Neural progenitor cell (in vitro differentiated cells): Measurements from ENCODE around the gene RPL32.

Source experiments
- CTCF ChIP-seq: fragments of 200-600 bp; sonication (generic); IDR thresholded peaks from 2 replicates; pipeline ENCODE4 v1.5.1; 2017; ENCODE audit warnings: antibody characterized with exemption, mild to moderate bottlenecking
- EZH2 ChIP-seq: fragments of 200-600 bp; sonication (generic); IDR thresholded peaks from 2 replicates; pipeline ENCODE4 v1.6.1; 2017; ENCODE audit warnings: antibody characterized with exemption, mild to moderate bottlenecking, moderate library complexity
- EZH2phosphoT487 ChIP-seq: fragments of 200-600 bp; sonication (generic); IDR thresholded peaks from 2 replicates; pipeline ENCODE4 v1.6.1; 2017; ENCODE audit warnings: antibody characterized with exemption

DNA sequence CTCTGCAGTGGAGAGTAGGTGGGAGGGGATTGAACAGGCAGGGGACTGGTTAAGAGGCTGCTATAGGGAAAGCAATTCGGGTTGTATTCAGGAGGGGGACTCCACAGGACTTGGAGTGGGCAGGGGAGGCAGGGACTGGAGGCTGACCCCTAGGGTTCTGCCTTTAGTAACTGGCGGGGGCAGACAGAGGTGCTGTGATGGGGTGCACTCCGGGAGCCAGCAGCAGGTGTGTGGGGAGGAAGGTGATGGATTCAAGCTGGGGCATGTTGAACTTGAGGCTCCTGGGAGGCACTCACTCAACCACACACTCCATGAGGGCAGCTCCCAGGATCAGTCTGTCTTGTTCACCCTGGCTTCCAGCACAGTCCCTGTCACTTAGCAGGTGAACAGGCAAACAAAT lies 32.4 kb downstream of the RPL32 start:
- TF ChIP-seq CTCF (no peak), EZH2 (no peak), EZH2phosphoT487 (no peak)
